H9 (cell line): ENCODE results near the gene IPO9. TPM values are rescaled to one million over a fixed set of nuclear protein-coding genes. Genes with fewer than 3 reads are reported as not detected.

ENCODE experiments used
- DNase-seq: peaks from one replicate; pipeline ENCODE4 v3.0.0-alpha.2; 2017
- H2AFZ ChIP-seq: one replicate; pipeline ENCODE4 v1.6.1; 2013; ENCODE audit warnings: mild to moderate bottlenecking, low read length, control low read depth, moderate library complexity
- H2AK5ac ChIP-seq: 2 replicates; pipeline ENCODE4 v1.6.1; 2013; ENCODE audit warnings: low read length, control low read depth, mixed read lengths; ENCODE audit not compliant: insufficient read length
- H2BK120ac ChIP-seq: one replicate; pipeline ENCODE4 v1.6.1; 2013; ENCODE audit warnings: low read depth, mild to moderate bottlenecking, low read length, control low read depth, inconsistent platforms; ENCODE audit not compliant: poor library complexity, severe bottlenecking
- H2BK12ac ChIP-seq: 2 replicates; pipeline ENCODE4 v1.6.1; 2013; ENCODE audit warnings: low read length, control low read depth, mixed read lengths, low read depth; ENCODE audit not compliant: insufficient read length
- H2BK15ac ChIP-seq: 2 replicates; pipeline ENCODE4 v1.6.1; 2013; ENCODE audit warnings: low read depth, low read length, control low read depth
- H2BK20ac ChIP-seq: one replicate; pipeline ENCODE4 v1.6.1; 2013; ENCODE audit warnings: low read depth, mild to moderate bottlenecking, low read length, control low read depth, inconsistent platforms; ENCODE audit not compliant: poor library complexity, severe bottlenecking
- H2BK5ac ChIP-seq: 2 replicates; pipeline ENCODE4 v1.6.1; 2013; ENCODE audit warnings: low read length, control low read depth, mixed read lengths; ENCODE audit not compliant: insufficient read length
- H3K14ac ChIP-seq: 2 replicates; pipeline ENCODE4 v1.6.1; 2013; ENCODE audit warnings: low read length, control low read depth; ENCODE audit not compliant: insufficient read depth
- H3K18ac ChIP-seq: 2 replicates; pipeline ENCODE4 v1.6.1; 2013; ENCODE audit warnings: low read depth, mild to moderate bottlenecking, mixed read lengths, low read length, control low read depth; ENCODE audit not compliant: insufficient read length
- H3K23ac ChIP-seq: 2 replicates; pipeline ENCODE4 v1.6.1; 2013; ENCODE audit warnings: low read length, control low read depth, mixed read lengths, low read depth; ENCODE audit not compliant: insufficient read length
- H3K23me2 ChIP-seq: 2 replicates; pipeline ENCODE4 v1.6.1; 2013; ENCODE audit warnings: low read depth, mild to moderate bottlenecking, mixed read lengths, low read length, control low read depth; ENCODE audit not compliant: insufficient read length, poor library complexity, severe bottlenecking
- H3K27ac ChIP-seq: 2 replicates; pipeline ENCODE4 v1.5.1; 2013; ENCODE audit warnings: low read length, control low read depth, mixed read lengths, low read depth; ENCODE audit not compliant: insufficient read length
- H3K27me3 ChIP-seq: 2 replicates; pipeline ENCODE4 v1.6.1; 2013; ENCODE audit warnings: low read length, control low read depth, inconsistent platforms; ENCODE audit not compliant: insufficient read depth
- H3K4ac ChIP-seq: 2 replicates; pipeline ENCODE4 v1.6.1; 2013; ENCODE audit warnings: low read depth, mild to moderate bottlenecking, control low read depth, inconsistent platforms, low read length, moderate library complexity
- H3K4me1 ChIP-seq: 2 replicates; pipeline ENCODE4 v1.6.1; 2013; ENCODE audit warnings: low read length, control low read depth, inconsistent platforms; ENCODE audit not compliant: insufficient read depth
- H3K4me2 ChIP-seq: 2 replicates; pipeline ENCODE4 v1.6.1; 2013; ENCODE audit warnings: low read length, control low read depth, mixed read lengths; ENCODE audit not compliant: insufficient read length, insufficient read depth
- H3K56ac ChIP-seq: 2 replicates; pipeline ENCODE4 v1.6.1; 2013; ENCODE audit warnings: low read depth, mild to moderate bottlenecking, mixed read lengths, low read length, control low read depth; ENCODE audit not compliant: insufficient read length
- H3K79me1 ChIP-seq: 2 replicates; pipeline ENCODE4 v1.6.1; 2013; ENCODE audit warnings: low read depth, mild to moderate bottlenecking, moderate library complexity, low read length, control low read depth, inconsistent platforms; ENCODE audit not compliant: insufficient read depth, poor library complexity, severe bottlenecking
- H3K79me2 ChIP-seq: 2 replicates; pipeline ENCODE4 v1.6.1; 2013; ENCODE audit warnings: low read length, control low read depth, inconsistent platforms; ENCODE audit not compliant: insufficient read depth
- H3K9ac ChIP-seq: 2 replicates; pipeline ENCODE4 v1.6.1; 2013; ENCODE audit warnings: low read length, control low read depth, mixed read lengths; ENCODE audit not compliant: insufficient read length; ENCODE audit errors: extremely low read depth
- H3K9me3 ChIP-seq: one replicate; pipeline ENCODE4 v1.6.1; 2013; ENCODE audit warnings: low read depth, low read length, inconsistent platforms; ENCODE audit not compliant: control insufficient read depth
- H3T11ph ChIP-seq: one replicate; pipeline ENCODE4 v1.6.1; 2013; ENCODE audit warnings: mild to moderate bottlenecking, low read length, control low read depth, inconsistent platforms
- H4K20me1 ChIP-seq: one replicate; pipeline ENCODE4 v1.6.1; 2013; ENCODE audit not compliant: control insufficient read depth, insufficient read length, insufficient read depth
- H4K5ac ChIP-seq: 2 replicates; pipeline ENCODE4 v1.6.1; 2013; ENCODE audit warnings: low read depth, mild to moderate bottlenecking, mixed read lengths, low read length, control low read depth; ENCODE audit not compliant: insufficient read length
- H4K8ac ChIP-seq: replicated peaks from 2 replicates; pipeline ENCODE4 v1.6.1; 2013; ENCODE audit warnings: low read length, control low read depth, mixed read lengths, low read depth; ENCODE audit not compliant: insufficient read length
- H4K91ac ChIP-seq: 2 replicates; pipeline ENCODE4 v1.6.1; 2013; ENCODE audit warnings: low read depth, mild to moderate bottlenecking, moderate library complexity, mixed read lengths, low read length, control low read depth; ENCODE audit not compliant: insufficient read length
- H3K27ac Mint-ChIP-seq, 3 experiments: 2 replicates in 2 of 3; 3 replicates in 1 of 3; pipeline ENCODE4 v1.8.0; 2020 to 2021; ENCODE audit warnings: mixed read lengths in 3 of 3, mild to moderate bottlenecking in 1 of 3, moderate library complexity in 1 of 3
- H3K27me3 Mint-ChIP-seq: 2 replicates; pipeline ENCODE4 v1.8.0; 2021; ENCODE audit warnings: low read depth, mild to moderate bottlenecking, moderate library complexity, mixed read lengths
- H3K36me3 Mint-ChIP-seq, 3 experiments: 2 replicates in 2 of 3; 3 replicates in 1 of 3; pipeline ENCODE4 v1.8.0; 2020 to 2021; ENCODE audit warnings: low read depth in 3 of 3, mixed read lengths in 3 of 3; ENCODE audit not compliant: insufficient read depth in 1 of 3
- H3K4me1 Mint-ChIP-seq, 2 experiments: 2 replicates each; pipeline ENCODE4 v1.8.0; 2020; ENCODE audit warnings: mixed read lengths in 2 of 2
- H3K4me3 Mint-ChIP-seq, 2 experiments: 2 replicates in 1 of 2; 3 replicates in 1 of 2; pipeline ENCODE4 v1.8.0; 2020 to 2021; ENCODE audit warnings: mild to moderate bottlenecking in 2 of 2, mixed read lengths in 2 of 2, moderate library complexity in 1 of 2
- H3K9me3 Mint-ChIP-seq, 2 experiments: 2 replicates in 1 of 2; 3 replicates in 1 of 2; pipeline ENCODE4 v1.8.0; 2020; ENCODE audit warnings: mild to moderate bottlenecking in 2 of 2, mixed read lengths in 2 of 2, moderate library complexity in 1 of 2
- CTCF ChIP-seq: fragments of 200-600 bp; sonication (generic); conservative IDR thresholded peaks from 3 replicates; pipeline ENCODE4 v1.8.0; 2021; ENCODE audit warnings: antibody characterized with exemption, mild to moderate bottlenecking
- WGBS: extraction: QIAGEN DNeasy Blood & Tissue Kit; methylation state at CpG from one replicate; pipeline ENCODE4 v1.1.7; 2013; ENCODE audit warnings: missing lambda C conversion rate, low lambda C conversion rate, mixed read lengths; ENCODE audit not compliant: insufficient read length; ENCODE audit errors: extremely low coverage; 5-methylcytosine and 5-hydroxymethylcytosine counted together
- total RNA-seq: library from RNA; stranded (reverse); gene quantifications from 2 replicates; pipeline ENCODE4 v1.2.1, GENCODE V29; 2021

The IPO9 gene
- total RNA-seq, 1 experiment from 2014 or later, result 104 TPM

- Histone ChIP-seq H2AK5ac (no peak overlapping the region), H3K27me3 (no peaks in the 10 kb centered on the region), H3K9ac (no peak overlapping the region), H4K5ac (no peak overlapping the region), H2BK20ac (no peak overlapping the region), H3K9me3 (no peaks in the 10 kb centered on the region), H3K56ac (no peak overlapping the region), H3K18ac (no peak overlapping the region), H3T11ph (no peak overlapping the region), H3K4me1 (no peaks in the 10 kb centered on the region), H3K27ac (no peak overlapping the region), H4K20me1 (no peaks in the 10 kb centered on the region), H3K4me2 (no peak overlapping the region), H3K4ac (no peak overlapping the region), H4K8ac (no peak overlapping the region), H2BK120ac (no peak overlapping the region), H3K23me2 (no peaks in the 10 kb centered on the region), H2BK15ac (no peak overlapping the region), H3K79me1 (no peaks in the 10 kb centered on the region), H3K23ac (no peak overlapping the region), H2AFZ (no peak overlapping the region), H3K79me2 (no peaks in the 10 kb centered on the region; the same call in 1 of the 2 replicates), H2BK5ac (no peak overlapping the region), H4K91ac (no peak overlapping the region), H2BK12ac (no peak overlapping the region), H3K14ac (no peak overlapping the region)
- peaks cover 45 to 74% (median 71%) of the 10 kb centered on the region in 3 experiments for H3K36me3 Mint-ChIP-seq
- no peak for TF ChIP-seq CTCF
- H3K4me3 Mint-ChIP-seq, result no peak overlapping the region
- H3K9me3 Mint-ChIP-seq, result no peaks in the 10 kb centered on the region
- H3K27me3 Mint-ChIP-seq, result no peaks in the 10 kb centered on the region
- DNase-seq, result no peak
- H3K4me1 Mint-ChIP-seq, result no peaks in the 10 kb centered on the region; a peak in 1 of 4 replicates
- H3K27ac Mint-ChIP-seq, result no peak overlapping the region; a peak in 1 of 7 replicates
- WGBS, result no CpG with 5 or more reads among the region's 3 CpGs
Measured at GRCh38 chr1:201791779-201792173, 37.2 kb upstream of the IPO9 start.
